ENCODE results near the gene LRRK2.

The LRRK2 gene

DNA sequence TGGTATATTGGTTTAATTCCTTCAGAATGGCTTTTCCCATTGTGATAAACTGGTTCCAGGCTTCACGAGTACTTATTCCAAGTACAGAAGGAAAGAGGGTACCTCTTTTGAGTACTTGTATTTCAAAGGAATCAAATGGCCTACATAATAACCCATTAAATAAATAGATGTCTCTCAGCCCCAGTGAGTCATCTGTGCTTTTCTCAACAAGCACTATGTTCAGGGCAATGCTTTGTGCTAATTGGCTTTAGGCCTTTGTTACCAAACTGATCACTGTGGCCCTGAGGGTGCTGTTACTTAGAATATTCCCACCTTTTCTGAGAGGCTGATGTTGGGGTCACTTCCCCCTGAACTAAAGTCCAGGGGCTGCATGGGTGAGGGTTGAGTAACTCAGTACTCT is 107.1 kb downstream of the LRRK2 start:
- no peaks in the 10 kb centered on the region for H3K27me3 ChIP-seq (ENCODE audit: control insufficient read depth, insufficient read depth, low read length)
- H3K9ac ChIP-seq (ENCODE audit: low read depth, low read length): no peak overlapping the region
- H3K4me1 ChIP-seq (ENCODE audit: control insufficient read depth, insufficient read depth, low read length): no peaks in the 10 kb centered on the region
- no peaks in the 10 kb centered on the region for H3K9me3 ChIP-seq (ENCODE audit: control insufficient read depth, insufficient read depth, low read length)
- no peak overlapping the region for H3K4me3 ChIP-seq (ENCODE audit: low read depth, low read length)
- H3K36me3 ChIP-seq (ENCODE audit: control insufficient read depth, insufficient read depth, low read length): no peaks in the 10 kb centered on the region

DNA sequence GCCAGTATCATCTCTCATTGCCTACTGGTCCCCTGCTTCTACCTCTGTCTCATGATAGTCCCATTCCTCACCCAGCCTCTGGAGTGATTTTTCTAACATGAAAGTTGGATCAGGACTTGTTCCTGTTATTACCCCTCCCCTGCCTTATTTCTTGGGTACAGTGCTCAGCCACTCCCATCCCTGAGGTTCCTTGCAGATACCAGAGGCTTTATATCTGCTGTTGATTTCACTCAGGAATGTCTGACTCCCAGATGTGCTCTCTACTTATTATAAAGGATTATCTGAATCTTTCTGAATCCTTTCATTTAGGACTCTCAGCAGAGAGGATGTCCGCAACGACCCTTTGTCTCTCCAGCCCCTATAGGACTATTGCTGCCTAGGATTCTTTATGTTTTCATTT is 111.2 kb downstream of the LRRK2 start:
- no peaks in the 10 kb centered on the region for H3K27me3 ChIP-seq (ENCODE audit: control insufficient read depth, insufficient read depth, low read length)
- H3K9me3 ChIP-seq (ENCODE audit: control insufficient read depth, insufficient read depth, low read length): no peaks in the 10 kb centered on the region
- no peaks in the 10 kb centered on the region for H3K4me1 ChIP-seq (ENCODE audit: control insufficient read depth, insufficient read depth, low read length)
- H3K36me3 ChIP-seq (ENCODE audit: control insufficient read depth, insufficient read depth, low read length): no peaks in the 10 kb centered on the region
- no peak overlapping the region for H3K9ac ChIP-seq (ENCODE audit: low read depth, low read length)
- no peak overlapping the region for H3K4me3 ChIP-seq (ENCODE audit: low read depth, low read length)

DNA sequence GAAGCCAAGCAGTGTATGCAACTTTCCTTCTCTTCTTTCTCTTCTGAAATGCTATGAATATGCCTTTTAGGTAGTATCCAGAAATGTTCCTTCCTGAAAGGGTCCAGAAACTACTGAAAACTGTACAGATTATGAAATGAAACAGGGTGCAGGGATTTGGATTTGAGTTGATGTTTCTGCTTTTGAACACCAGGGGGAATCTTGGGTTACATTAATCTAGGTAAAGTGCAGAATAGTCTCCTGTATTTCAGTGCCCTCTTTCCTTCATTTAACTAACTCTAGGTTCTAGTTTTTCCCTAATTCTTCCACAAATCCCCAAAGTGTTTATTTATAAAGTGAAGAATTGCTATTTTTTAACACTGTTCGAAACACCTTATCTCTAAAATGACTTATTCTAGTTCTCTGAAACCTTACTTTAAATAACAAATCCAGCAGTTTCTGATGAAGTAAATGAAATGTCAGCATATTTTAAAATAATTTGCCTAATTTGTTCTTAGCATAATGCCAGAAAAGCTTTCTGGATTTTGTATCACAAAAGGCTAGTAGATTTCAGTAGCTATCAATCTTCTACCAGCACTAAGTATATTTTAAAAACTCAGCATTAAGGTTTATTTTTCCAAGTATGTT is 111.9 kb downstream of the LRRK2 start:
- Histone ChIP-seq H3K9ac (ENCODE audit: low read depth, low read length) (no peak overlapping the region), H3K4me3 (ENCODE audit: low read depth, low read length) (no peak overlapping the region), H3K27me3 (ENCODE audit: control insufficient read depth, insufficient read depth, low read length) (no peaks in the 10 kb centered on the region), H3K9me3 (ENCODE audit: control insufficient read depth, insufficient read depth, low read length) (no peaks in the 10 kb centered on the region), H3K36me3 (ENCODE audit: control insufficient read depth, insufficient read depth, low read length) (no peaks in the 10 kb centered on the region), H3K4me1 (ENCODE audit: control insufficient read depth, insufficient read depth, low read length) (no peaks in the 10 kb centered on the region)

DNA sequence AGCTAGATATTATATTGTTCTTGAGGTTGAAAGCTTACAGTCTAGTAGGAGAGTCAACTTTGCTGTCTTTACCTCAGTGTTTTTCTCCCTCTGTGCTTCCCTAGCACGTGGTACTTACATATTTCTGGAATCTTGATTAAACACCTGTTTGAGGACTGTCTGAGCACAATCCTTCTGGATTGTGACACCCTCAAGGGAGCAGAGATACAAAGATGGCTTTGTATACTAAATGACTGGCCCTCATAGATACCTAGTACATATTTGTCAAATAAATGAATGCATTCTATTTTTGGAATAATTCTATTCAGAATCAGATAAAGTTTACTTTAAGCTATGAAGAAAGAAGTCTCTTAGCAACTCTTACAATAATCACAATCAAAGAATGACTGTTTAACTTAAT is 113.3 kb downstream of the LRRK2 start:
- H3K36me3 ChIP-seq (ENCODE audit: control insufficient read depth, insufficient read depth, low read length): no peaks in the 10 kb centered on the region
- no peaks in the 10 kb centered on the region for H3K27me3 ChIP-seq (ENCODE audit: control insufficient read depth, insufficient read depth, low read length)
- no peaks in the 10 kb centered on the region for H3K4me1 ChIP-seq (ENCODE audit: control insufficient read depth, insufficient read depth, low read length)
- no peak overlapping the region for H3K4me3 ChIP-seq (ENCODE audit: low read depth, low read length)
- H3K9ac ChIP-seq (ENCODE audit: low read depth, low read length): no peak overlapping the region
- H3K9me3 ChIP-seq (ENCODE audit: control insufficient read depth, insufficient read depth, low read length): no peaks in the 10 kb centered on the region

DNA sequence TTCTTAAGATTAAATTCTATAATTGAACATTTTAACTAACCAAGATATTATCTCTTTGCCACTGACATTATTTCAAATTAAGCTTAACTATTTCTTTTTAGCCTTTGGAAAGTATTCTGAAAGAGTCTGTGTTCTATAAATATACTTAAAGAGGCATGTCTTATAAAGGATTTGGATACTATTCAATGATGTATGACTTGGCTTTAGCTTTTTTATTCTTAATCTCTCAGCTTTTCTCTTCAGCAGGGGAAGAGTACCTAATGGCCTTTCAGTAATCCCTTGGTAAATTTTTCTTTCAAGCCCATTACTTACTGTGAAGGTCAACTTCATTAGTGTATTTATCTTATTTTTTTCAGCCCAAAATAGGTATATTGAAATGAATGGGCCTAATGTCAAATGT is 113.8 kb downstream of the LRRK2 start:
- Histone ChIP-seq H3K9ac (ENCODE audit: low read depth, low read length) (no peak overlapping the region), H3K4me1 (ENCODE audit: control insufficient read depth, insufficient read depth, low read length) (no peaks in the 10 kb centered on the region), H3K4me3 (ENCODE audit: low read depth, low read length) (no peak overlapping the region), H3K9me3 (ENCODE audit: control insufficient read depth, insufficient read depth, low read length) (no peaks in the 10 kb centered on the region), H3K27me3 (ENCODE audit: control insufficient read depth, insufficient read depth, low read length) (no peaks in the 10 kb centered on the region), H3K36me3 (ENCODE audit: control insufficient read depth, insufficient read depth, low read length) (no peaks in the 10 kb centered on the region)

DNA sequence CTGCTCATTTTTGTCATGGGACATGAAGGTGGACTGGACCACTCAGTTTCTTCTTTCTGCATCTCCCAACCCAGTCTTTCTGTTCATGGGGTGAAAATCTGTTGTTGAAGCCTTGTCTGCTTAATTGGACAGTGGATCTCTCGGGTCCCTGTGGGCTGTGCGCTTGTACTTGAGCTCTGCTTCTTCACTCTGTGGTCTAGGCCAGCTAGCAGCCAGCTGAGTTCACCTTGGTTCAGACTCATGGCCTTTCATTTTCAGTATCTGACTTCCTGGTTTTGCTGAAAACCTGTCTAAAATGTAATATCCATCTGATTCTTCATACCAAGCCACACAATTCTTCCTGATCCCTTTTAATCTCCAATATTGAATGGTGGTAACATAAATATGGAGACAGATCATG is 117.2 kb downstream of the LRRK2 start:
- Histone ChIP-seq H3K9ac (ENCODE audit: low read depth, low read length) (no peak overlapping the region), H3K4me3 (ENCODE audit: low read depth, low read length) (no peak overlapping the region), H3K27me3 (ENCODE audit: control insufficient read depth, insufficient read depth, low read length) (no peaks in the 10 kb centered on the region), H3K9me3 (ENCODE audit: control insufficient read depth, insufficient read depth, low read length) (no peaks in the 10 kb centered on the region), H3K4me1 (ENCODE audit: control insufficient read depth, insufficient read depth, low read length) (no peaks in the 10 kb centered on the region), H3K36me3 (ENCODE audit: control insufficient read depth, insufficient read depth, low read length) (no peaks in the 10 kb centered on the region)

DNA sequence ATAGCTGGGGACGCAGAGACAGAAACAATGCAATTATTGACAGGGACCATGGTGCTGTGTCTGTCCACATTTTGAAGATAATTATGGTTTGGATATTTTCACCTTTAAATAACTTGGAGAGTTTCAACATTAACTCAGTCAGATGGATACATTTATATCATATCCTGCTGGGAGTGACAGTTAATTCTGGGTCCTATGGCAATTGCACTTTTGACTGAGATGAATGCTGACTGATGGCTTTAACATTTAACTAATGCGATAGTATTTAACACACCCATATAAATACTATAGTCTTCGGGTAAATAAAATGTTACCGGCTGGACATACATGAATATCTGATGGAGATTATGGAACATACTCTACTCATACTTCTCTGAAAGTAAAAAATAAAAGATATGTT is 118.3 kb downstream of the LRRK2 start:
- no peak overlapping the region for H3K4me3 ChIP-seq (ENCODE audit: low read depth, low read length)
- H3K36me3 ChIP-seq (ENCODE audit: control insufficient read depth, insufficient read depth, low read length): no peaks in the 10 kb centered on the region
- H3K9ac ChIP-seq (ENCODE audit: low read depth, low read length): no peak overlapping the region
- H3K9me3 ChIP-seq (ENCODE audit: control insufficient read depth, insufficient read depth, low read length): no peaks in the 10 kb centered on the region
- no peaks in the 10 kb centered on the region for H3K27me3 ChIP-seq (ENCODE audit: control insufficient read depth, insufficient read depth, low read length)
- H3K4me1 ChIP-seq (ENCODE audit: control insufficient read depth, insufficient read depth, low read length): no peaks in the 10 kb centered on the region

DNA sequence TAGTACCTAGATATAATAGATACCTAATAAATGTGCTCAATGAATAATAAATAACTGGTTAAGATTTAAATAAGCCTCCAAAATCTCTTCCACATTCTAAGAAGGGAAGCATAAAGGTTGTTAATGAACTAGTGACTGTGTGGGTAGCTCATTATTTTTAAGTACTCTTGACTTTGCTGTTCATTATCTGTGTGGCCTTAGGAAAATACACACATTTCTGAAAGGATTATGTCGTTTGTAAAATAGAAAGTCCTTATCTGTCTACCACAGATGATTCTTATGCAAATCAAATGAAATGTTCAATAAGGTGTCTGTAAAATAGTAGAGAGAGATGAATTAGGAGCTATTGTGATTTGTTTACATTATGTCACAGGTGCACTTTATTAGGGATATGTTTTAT is 119.5 kb downstream of the LRRK2 start:
- no peaks in the 10 kb centered on the region for H3K27me3 ChIP-seq (ENCODE audit: control insufficient read depth, insufficient read depth, low read length)
- no peak overlapping the region for H3K9ac ChIP-seq (ENCODE audit: low read depth, low read length)
- no peaks in the 10 kb centered on the region for H3K36me3 ChIP-seq (ENCODE audit: control insufficient read depth, insufficient read depth, low read length)
- no peaks in the 10 kb centered on the region for H3K4me1 ChIP-seq (ENCODE audit: control insufficient read depth, insufficient read depth, low read length)
- no peaks in the 10 kb centered on the region for H3K9me3 ChIP-seq (ENCODE audit: control insufficient read depth, insufficient read depth, low read length)
- H3K4me3 ChIP-seq (ENCODE audit: low read depth, low read length): no peak overlapping the region

DNA sequence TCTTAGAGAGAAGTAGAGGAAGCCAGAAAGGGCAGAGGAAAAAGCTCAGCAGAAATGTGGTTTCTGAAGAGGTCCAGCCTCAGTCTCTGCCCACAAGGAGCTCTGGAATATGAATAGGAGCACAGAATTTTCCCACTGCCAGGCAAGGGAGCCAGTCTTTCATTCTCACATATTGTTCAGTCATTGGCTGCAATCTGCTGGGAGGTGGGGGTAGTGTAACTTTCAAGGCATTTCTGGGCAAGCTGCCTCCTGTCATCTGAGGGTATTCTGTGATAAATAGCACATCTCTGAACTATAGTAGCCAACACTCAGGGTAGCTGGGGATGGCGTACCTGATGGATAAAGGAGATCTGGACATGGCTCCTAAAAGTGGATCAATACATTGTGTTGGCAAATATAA is 127.2 kb downstream of the LRRK2 start:
- no peaks in the 10 kb centered on the region for H3K4me1 ChIP-seq (ENCODE audit: control insufficient read depth, insufficient read depth, low read length)
- no peak overlapping the region for H3K4me3 ChIP-seq (ENCODE audit: low read depth, low read length)
- H3K36me3 ChIP-seq (ENCODE audit: control insufficient read depth, insufficient read depth, low read length): no peaks in the 10 kb centered on the region
- no peaks in the 10 kb centered on the region for H3K9me3 ChIP-seq (ENCODE audit: control insufficient read depth, insufficient read depth, low read length)
- no peaks in the 10 kb centered on the region for H3K27me3 ChIP-seq (ENCODE audit: control insufficient read depth, insufficient read depth, low read length)
- H3K9ac ChIP-seq (ENCODE audit: low read depth, low read length): no peak overlapping the region

DNA sequence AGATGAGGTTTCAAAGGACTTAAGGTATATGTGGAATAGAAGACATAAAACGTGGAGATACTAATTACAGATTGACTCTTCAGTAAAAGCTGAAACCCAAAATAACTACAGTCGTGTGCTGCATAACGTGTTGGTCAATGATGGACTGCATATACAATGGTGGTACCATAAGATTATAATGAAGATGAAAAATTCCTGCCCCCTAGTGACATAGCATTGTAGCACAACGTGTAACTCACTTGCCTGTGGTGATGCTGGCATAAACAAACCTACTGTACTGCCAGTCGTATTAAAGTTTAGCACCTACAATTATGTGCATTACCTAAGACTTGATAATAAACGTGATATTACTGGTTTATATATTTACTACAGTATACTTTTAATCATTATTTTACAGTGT is 150.3 kb downstream of the LRRK2 start:
- Histone ChIP-seq H3K9ac (ENCODE audit: low read depth, low read length) (no peak overlapping the region), H3K36me3 (ENCODE audit: control insufficient read depth, insufficient read depth, low read length) (no peaks in the 10 kb centered on the region), H3K27me3 (ENCODE audit: control insufficient read depth, insufficient read depth, low read length) (no peaks in the 10 kb centered on the region), H3K9me3 (ENCODE audit: control insufficient read depth, insufficient read depth, low read length) (no peaks in the 10 kb centered on the region), H3K4me3 (ENCODE audit: low read depth, low read length) (no peak overlapping the region), H3K4me1 (ENCODE audit: control insufficient read depth, insufficient read depth, low read length) (no peaks in the 10 kb centered on the region)

DNA sequence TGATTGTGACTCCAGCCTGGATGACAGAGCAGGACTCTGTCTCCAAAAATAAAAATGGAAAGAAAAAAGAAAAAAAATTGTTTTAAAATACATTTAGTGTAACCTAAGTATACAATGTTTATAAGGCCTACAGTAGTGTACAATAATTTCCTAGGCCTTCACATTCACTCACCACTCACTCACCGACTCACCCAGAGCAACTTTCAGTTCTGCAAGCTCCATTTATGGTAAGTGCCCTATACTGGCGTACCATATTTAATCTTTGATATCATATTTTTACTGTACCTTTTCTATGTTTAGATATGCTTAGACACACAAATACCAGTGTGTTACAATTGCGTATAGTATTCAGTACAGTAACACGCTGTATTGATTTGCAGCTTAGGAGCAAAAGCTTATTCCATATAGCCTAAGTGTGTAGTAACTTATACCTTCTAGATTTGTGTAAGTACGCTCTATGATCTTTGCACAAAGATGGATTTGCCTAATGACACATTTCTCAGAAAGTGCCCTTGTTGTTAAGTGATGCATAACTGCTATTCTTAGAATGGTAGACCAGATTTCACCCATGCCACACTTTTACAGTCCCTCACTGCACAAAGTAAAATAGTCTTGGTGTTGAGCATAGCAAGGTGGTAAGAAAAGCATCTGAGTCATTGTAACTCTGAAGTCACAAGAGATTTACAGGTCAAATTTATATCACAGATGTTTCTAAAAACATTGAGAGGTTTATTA is 151.9 kb downstream of the LRRK2 start:
- Histone ChIP-seq H3K4me1 (ENCODE audit: control insufficient read depth, insufficient read depth, low read length) (no peaks in the 10 kb centered on the region), H3K9me3 (ENCODE audit: control insufficient read depth, insufficient read depth, low read length) (no peaks in the 10 kb centered on the region), H3K36me3 (ENCODE audit: control insufficient read depth, insufficient read depth, low read length) (no peaks in the 10 kb centered on the region)

DNA sequence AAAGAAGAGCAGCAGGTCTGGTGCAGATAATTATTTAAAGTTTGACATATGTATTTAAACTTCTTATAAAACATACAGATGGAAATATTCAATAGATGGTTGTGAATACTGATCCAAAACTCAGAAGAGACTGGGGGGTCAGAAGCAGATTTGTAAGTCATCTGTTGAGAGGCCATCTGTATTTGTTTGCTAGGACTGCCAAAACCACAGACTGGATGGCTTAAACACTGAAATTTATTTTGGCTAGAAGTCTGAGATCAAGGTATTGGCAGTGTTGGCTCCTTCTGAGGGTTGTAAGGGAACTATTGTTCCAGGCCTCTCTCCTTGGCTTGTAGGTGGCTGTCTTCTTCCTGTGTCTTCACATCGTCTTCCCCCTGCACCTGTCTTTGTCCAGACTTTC is 153.9 kb downstream of the LRRK2 start:
- no peaks in the 10 kb centered on the region for H3K27me3 ChIP-seq (ENCODE audit: control insufficient read depth, insufficient read depth, low read length)
- H3K4me3 ChIP-seq (ENCODE audit: low read depth, low read length): no peak overlapping the region
- no peaks in the 10 kb centered on the region for H3K4me1 ChIP-seq (ENCODE audit: control insufficient read depth, insufficient read depth, low read length)
- H3K9me3 ChIP-seq (ENCODE audit: control insufficient read depth, insufficient read depth, low read length): no peaks in the 10 kb centered on the region
- H3K36me3 ChIP-seq (ENCODE audit: control insufficient read depth, insufficient read depth, low read length): no peaks in the 10 kb centered on the region
- no peak overlapping the region for H3K9ac ChIP-seq (ENCODE audit: low read depth, low read length)

More for the DNA sequence above, 151.9 kb downstream of the LRRK2 start:
- Histone ChIP-seq H3K9ac (ENCODE audit: low read depth, low read length) (no peak overlapping the region), H3K4me3 (ENCODE audit: low read depth, low read length) (no peak overlapping the region), H3K27me3 (ENCODE audit: control insufficient read depth, insufficient read depth, low read length) (no peaks in the 10 kb centered on the region)

Measured in iPS-15b (cell line).